Endothelial cell (in vitro differentiated cells): ENCODE measurements around the gene SYT2. TPM values are rescaled to one million over a fixed set of nuclear protein-coding genes. Genes with fewer than 3 reads are reported as not detected.

Experiments used
- DNase-seq: peaks from one replicate; pipeline ENCODE4 v3.0.0; 2021; ENCODE audit warnings: low spot score
- H3K27ac Mint-ChIP-seq: one replicate; pipeline ENCODE4 v1.8.0; 2021; ENCODE audit warnings: mixed read lengths, inconsistent platforms; ENCODE audit not compliant: unreplicated experiment
- H3K27me3 Mint-ChIP-seq: one replicate; pipeline ENCODE4 v1.8.0; 2021; ENCODE audit warnings: mild to moderate bottlenecking, moderate library complexity, mixed read lengths, inconsistent platforms; ENCODE audit not compliant: unreplicated experiment
- H3K36me3 Mint-ChIP-seq: one replicate; pipeline ENCODE4 v1.8.0; 2021; ENCODE audit warnings: mild to moderate bottlenecking, low read depth, mixed read lengths, inconsistent platforms; ENCODE audit not compliant: unreplicated experiment
- H3K4me1 Mint-ChIP-seq: one replicate; pipeline ENCODE4 v1.8.0; 2021; ENCODE audit warnings: mild to moderate bottlenecking, mixed read lengths, inconsistent platforms; ENCODE audit not compliant: unreplicated experiment
- H3K4me3 Mint-ChIP-seq: one replicate; pipeline ENCODE4 v1.8.0; 2021; ENCODE audit warnings: mild to moderate bottlenecking, mixed read lengths, inconsistent platforms; ENCODE audit not compliant: unreplicated experiment
- H3K9me3 Mint-ChIP-seq: one replicate; pipeline ENCODE4 v1.8.0; 2021; ENCODE audit warnings: mixed read lengths, inconsistent platforms; ENCODE audit not compliant: unreplicated experiment
- CTCF ChIP-seq: fragments of 200-600 bp; sonication (generic); IDR thresholded peaks from one replicate; pipeline ENCODE4 v1.5.0; 2021; ENCODE audit warnings: antibody characterized with exemption; ENCODE audit not compliant: unreplicated experiment
- total RNA-seq: library from RNA; stranded (reverse); fragmentation: NEBNext Ultra II Directional; extraction: Animal tissue kit (Norgen Biotek cat#: 25700); gene quantifications from one replicate; pipeline ENCODE4 v1.2.1, GENCODE V29; 2021; ENCODE audit not compliant: unreplicated experiment

The SYT2 gene
- total RNA-seq, 1 donor from 2014 or later = 0.33 TPM

- TF ChIP-seq CTCF = no peak
- H3K36me3 Mint-ChIP-seq = no peaks in the 10 kb centered on the region
- H3K9me3 Mint-ChIP-seq = no peaks in the 10 kb centered on the region
- no peak overlapping the region for H3K4me3 Mint-ChIP-seq
- no peak for DNase-seq
- H3K27me3 Mint-ChIP-seq = peaks cover 2% of the 10 kb centered on the region
- H3K4me1 Mint-ChIP-seq = no peaks in the 10 kb centered on the region
- no peak overlapping the region for H3K27ac Mint-ChIP-seq
Observed at GRCh38 chr1:202662081-202662480, 48.2 kb downstream of the SYT2 start.

- Mint-ChIP-seq H3K9me3 (no peaks in the 10 kb centered on the region), H3K27me3 (peaks cover 2% of the 10 kb centered on the region), H3K27ac (no peak overlapping the region), H3K4me3 (no peak overlapping the region), H3K36me3 (no peaks in the 10 kb centered on the region), H3K4me1 (no peaks in the 10 kb centered on the region)
- DNase-seq = no peak
- no peak for TF ChIP-seq CTCF
Observed at GRCh38 chr1:202661136-202661845, 49.0 kb downstream of the SYT2 start.

GRCh38 chr1:202659974-202660373 is 50.3 kb downstream of the SYT2 start:
- Mint-ChIP-seq H3K4me1 (no peaks in the 10 kb centered on the region), H3K4me3 (no peak overlapping the region), H3K27me3 (peaks cover 2% of the 10 kb centered on the region), H3K27ac (no peak overlapping the region), H3K9me3 (no peaks in the 10 kb centered on the region), H3K36me3 (no peaks in the 10 kb centered on the region)
- no peak for TF ChIP-seq CTCF
- DNase-seq = no peak

- H3K27me3 Mint-ChIP-seq = peaks cover 2% of the 10 kb centered on the region
- H3K4me1 Mint-ChIP-seq = peaks cover 1% of the 10 kb centered on the region
- H3K9me3 Mint-ChIP-seq = no peaks in the 10 kb centered on the region
- no peak for DNase-seq
- TF ChIP-seq CTCF = no peak
- H3K27ac Mint-ChIP-seq = no peak overlapping the region
- H3K36me3 Mint-ChIP-seq = no peaks in the 10 kb centered on the region
- H3K4me3 Mint-ChIP-seq = no peak overlapping the region
Observed at GRCh38 chr1:202659541-202659940, 50.7 kb downstream of the SYT2 start.

- Mint-ChIP-seq H3K36me3 (no peaks in the 10 kb centered on the region), H3K27ac (no peak overlapping the region), H3K4me3 (no peak overlapping the region), H3K9me3 (no peaks in the 10 kb centered on the region), H3K27me3 (peaks cover 2% of the 10 kb centered on the region), H3K4me1 (peaks cover 3% of the 10 kb centered on the region)
- DNase-seq = no peak
- TF ChIP-seq CTCF = no peak
Observed at GRCh38 chr1:202658769-202659168, 51.5 kb downstream of the SYT2 start.
